Embryonic facial prominence (tissue), 1 donor: ENCODE data around the gene EIF4H.
"Not testable (repeated sequence)": the region's sequence is repeated elsewhere in the genome, so short reads cannot be mapped to it uniquely, and the experiment has no call there.

Source experiments
- DNase-seq: peaks from one replicate; pipeline ENCODE4 v3.0.0-alpha.2; 2016; ENCODE audit errors: extremely low spot score

EIF4H gene

DNA sequence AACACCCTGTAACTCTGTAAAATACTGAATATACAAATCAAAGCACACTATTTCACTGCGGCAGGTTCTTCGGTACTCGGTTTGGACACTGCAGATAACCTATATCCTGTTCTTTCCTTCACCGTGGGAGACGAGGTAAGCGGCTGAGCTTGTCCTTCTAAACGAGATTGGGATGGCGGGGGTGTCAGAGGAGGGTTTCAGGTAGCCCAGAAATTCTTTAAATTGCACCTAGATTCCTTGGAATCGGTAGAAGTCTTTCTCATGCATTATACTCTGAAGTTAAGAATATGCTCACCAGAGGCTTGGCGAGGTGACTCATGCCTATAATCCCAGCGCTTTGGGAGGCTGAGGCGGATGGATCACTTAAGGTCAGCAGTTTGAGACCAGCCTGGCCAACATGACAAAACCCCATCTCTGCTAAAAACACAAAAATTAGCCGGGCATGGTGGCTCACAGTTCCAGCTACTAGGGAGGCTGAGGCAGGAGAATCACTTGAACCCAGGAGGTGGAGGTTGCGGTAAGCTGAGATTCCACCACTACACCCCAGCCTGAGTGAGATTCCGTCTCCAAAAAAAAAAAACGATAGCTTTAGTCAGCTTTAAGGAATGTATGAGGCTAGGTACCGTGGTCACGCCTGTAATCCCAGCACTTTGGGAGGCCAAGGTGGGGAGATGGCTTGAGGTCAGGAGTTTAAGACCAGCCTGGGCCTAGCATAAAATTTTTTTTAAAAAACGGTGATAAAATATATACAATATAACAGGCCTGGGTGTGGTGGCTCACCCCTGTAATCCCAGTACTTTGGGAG, 25.6 kb downstream of the EIF4H start:
- DNase-seq = no peak

DNA sequence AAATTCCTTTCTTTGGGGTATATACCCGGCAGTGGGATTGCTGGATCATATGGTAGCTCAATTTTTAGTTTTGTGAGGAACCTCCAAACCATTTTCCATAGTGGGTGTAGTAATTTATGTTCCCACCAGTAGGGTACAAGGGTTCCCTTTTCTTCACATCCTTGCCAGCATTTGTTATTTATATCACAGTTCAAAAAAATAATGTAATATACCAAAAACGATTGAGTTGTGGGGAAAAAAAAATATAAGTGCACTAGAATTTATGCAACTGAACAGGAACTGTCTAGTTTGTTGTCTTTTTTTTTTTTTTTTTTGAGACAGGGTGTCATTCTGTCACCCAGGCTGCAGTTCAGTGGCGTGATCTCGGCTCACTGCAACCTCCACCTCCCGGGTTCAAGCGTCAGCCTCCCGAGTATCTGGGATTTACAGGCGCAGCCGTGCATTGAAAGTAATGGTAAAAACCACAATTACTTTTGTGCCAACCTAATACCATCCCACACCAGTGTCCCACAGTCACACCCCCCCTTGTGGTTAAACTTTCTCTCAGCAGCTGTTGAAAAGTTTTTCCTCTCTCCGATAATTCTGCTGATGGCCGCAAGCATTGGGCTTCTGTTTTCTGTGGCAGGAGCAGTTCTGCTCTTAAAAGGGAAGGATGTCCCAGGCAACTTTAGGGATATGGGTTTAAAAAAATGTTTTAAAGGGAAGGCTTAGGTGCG, 28.8 kb downstream of the EIF4H start:
- DNase-seq = no peak

DNA sequence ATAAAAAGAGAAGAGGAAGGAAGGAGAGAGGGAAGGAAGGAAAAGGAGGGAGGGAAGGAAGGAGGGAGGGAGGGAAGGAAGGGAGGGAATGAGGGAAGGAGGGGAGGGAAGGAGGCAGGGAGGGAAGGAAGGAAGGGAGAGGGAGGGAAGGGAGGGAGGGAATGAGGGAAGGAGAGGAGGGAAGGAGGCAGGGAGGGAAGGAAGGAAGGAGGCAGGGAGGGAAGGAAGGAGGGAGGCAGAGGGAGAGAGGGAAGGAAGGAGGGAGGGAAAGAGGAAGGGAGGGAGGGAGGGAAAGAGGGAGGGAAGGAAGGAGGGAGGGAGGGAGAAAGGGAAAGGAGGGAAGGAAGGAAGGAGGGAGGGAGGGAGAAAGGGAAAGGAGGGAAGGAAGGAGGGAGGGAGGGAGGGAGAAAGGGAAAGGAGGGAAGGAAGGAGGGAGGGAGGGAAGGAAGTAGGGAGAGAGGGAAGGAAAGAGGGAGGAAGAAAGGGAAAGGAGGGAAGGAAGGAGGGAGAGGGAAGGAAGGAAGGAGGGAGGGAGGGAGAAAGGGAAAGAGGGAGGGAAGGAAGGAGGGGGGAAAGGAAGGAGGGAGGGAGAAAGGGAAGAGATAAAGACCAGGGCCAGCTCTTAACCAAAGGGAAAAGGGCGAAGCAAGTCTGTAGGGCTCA, 29.9 kb downstream of the EIF4H start:
- no peak for DNase-seq

DNA sequence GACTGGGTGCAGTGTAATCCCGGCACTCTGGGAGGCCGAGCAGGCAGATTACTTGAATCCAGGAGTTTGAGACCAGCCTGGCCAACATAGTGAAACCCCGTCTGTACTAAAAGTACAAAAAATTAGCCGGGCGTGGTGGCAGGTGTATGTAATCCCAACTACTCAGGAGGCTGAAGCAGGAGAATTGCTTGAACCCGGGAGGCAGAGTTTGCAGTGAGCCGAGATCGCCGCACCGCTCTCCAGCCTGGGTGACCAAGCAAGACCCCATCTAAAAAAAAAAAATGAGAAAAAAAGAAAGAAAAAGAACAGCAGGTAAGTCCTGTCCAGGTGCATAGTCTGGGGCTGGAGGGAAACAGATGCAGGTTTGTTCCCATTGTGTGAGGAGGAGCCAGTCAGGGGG, 31.9 kb downstream of the EIF4H start:
- not testable (repeated sequence) for DNase-seq

DNA sequence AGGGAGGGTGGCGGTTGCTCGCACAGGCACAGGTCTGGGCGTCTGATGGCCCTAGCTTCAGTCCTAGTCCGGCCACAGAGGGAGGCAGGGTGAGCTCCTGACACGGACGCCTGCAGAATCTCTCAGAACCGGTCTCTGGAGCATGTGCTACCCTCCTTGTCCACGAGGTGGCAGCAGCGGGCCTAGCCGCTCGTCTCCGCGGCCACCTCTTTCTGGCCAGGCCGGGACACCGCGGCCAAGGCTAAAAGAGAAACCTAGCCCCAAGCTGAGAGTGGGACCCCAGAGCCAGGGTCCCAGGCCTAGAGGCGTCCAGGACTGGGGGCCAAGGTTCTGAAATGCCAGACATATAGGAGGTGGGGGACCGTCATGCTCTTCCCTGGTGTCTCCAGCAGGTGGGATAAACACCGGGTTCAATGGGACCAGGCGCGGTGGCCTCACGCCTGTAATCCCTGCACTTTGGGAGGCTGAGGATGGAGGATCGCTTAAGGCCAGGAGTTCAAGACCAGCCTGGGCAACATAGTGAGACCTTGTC, 32.5 kb downstream of the EIF4H start:
- DNase-seq = no peak

DNA sequence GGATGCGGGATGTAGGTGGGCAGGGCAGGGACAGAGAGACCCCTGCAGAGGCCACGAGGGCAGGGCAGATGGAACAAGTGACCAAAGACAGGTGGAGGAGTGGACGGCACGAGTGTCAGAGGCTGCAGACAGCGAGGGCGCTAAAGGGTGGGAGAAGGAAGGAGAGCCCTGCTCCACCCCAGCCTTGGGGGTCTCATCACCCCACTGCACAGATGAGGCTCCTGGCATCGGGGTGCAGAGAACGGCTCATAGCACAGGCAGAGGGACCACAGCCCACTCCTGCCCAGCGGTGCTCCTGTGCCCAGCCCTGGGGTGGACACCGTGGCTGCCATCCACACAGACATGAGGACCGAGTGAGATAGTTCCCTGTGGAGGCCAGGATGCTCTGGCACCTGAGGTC, 33.4 kb downstream of the EIF4H start:
- DNase-seq = no peak

DNA sequence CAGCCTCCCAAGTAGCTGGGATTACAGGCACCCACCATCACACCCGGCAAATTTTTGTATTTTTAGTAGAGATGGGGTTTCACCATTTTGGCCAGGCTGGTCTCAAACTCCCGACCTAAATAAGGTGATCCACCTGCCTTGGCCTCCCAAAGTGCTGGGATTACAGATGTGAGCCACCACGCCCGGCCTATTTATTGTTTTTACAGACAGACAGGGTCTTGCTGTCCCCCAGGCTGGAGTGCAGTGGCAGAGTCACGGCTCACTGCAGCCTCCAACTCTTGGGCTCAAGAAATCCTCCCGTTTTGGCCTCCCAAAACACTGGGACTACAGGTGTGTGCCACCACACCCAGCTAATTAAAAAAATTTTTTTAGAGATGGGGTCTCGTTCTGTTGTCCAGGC, 34.1 kb downstream of the EIF4H start:
- not testable (repeated sequence) for DNase-seq

DNA sequence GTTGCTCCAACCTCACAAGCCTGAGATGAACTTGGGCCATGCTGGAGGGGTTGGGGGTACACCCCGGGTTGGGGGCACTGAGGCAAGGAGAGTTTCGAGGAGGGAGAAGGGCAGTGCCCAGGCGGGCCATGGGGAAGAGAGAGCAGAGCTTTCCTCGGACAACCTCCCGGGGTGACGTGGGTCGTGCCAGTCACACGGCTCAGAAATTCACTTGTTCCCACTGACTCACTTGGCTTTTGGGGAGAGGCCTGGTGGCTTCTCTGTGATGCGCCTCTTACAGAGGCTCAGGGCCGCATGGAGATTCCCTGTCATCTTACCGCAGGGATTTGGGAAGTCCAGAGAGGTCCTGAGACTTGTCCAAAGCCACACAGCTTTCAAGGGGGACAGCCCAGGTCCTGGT, 38.5 kb downstream of the EIF4H start:
- no peak for DNase-seq

DNA sequence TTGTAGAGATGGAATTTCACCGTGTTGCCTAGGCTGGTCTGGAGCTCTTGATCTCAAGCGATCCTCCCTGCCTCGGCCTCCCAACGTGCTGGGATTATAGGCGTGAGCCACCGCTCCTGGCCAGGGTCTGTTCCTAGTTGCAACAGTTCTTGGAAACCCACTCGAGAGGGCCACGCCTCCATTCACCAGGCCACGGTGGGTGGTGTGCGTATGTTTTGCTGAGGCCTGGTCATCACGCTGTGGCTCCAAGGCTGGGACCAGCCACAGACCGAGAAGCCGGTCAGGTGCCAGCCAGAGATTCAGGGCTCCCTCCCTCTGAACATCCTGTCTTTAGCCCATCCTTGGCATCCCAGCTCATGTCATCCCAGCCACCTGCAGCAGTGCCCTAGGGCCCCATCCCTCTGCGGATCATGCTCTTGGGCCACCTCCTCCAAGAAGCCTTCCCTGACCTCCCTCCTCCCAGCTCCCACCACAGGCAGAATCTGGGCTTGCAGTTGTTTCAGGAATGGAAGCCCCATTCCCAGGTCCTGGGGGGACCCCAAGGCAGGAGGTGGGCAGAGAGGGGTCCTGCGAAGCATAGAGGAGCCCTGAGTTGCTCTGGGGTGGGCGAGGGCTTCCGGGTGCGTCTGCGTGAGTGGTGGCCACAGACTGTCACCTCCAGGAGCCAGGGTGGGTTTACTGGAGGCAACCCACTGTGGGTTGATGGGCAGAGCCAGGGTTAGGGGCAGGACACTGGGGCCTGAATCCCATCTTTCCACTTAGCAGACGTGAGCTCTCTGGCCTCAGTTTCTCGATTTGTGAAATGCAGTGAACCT, 40.9 kb downstream of the EIF4H start:
- no peak for DNase-seq

DNA sequence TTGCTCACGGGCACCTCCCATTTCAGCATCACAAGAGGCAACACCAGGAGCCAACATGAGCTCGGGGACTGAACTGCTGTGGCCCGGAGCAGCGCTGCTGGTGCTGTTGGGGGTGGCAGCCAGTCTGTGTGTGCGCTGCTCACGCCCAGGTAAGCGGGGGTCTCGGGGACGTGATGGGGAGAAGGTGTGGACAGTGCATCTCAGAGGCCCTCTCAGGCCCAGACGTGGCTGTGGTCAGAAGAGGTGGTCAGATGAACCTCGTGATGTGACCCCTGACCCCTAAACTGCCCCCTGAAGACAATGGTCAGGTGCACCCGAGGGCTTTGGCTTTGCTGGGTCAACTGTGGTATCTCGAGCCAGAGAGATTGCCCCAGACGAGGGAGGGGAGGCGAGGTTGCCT, 41.8 kb downstream of the EIF4H start:
- no peak for DNase-seq

DNA sequence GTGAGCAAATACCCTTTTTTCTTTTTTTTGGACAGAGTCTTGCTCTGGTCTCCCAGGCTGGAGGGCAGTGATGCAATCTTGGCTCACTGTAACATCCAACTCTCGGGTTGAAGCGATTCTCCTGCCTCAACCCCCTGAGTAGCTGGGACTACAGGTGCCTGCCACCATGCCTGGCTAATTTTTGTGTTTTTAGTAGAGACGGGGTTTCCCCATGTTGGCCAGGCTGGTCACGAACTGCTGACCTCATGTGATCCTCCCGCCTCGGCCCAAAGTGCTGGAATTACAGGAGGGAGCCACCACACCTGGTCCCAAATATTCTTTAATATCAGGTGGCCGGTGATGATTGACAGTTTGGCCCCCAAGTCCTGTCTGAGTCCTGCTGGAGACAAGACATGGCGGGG, 42.2 kb downstream of the EIF4H start:
- no peak for DNase-seq

DNA sequence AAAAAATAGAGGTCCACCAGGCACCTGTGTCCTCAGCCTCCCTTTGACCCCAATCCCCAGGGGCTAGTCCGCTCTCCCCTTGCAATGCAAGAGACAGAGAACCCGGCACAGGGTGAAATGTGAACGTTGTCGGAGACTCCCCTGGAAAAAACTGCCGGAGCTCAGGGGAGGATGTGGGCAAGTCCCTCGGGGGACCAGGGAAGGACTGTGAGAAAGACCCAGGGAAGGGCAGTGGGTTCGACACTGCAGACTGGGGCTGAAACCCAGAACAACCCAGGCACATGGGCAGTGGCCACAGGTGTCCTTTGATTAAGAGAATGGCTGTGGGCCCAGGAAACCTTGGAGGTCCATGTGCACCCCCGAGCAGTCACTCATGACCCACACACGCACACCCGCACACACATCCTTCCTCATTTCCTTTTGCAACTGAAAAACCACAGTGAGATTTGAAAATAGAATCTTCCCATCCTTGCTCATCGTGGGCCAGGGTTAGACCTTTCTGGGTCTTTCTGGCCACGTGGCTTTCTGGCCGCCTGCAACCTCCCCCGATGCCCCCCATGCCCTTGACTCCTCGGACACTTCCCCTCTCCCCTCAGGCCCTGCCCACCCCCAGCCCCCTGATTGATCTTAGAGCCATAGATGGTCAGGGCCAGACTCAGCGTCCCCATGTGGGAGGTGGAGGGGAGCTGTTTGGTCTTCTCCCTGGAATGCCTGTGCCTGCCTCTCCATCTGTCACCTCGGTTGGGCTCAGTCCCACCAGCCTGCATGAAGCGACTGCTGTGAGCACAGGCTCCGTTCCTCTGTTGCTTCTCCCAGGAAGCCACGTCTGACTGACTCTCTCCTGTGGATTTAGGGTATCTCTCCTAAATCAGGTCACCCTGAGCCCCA, 43.5 kb downstream of the EIF4H start:
- DNase-seq = no peak

DNA sequence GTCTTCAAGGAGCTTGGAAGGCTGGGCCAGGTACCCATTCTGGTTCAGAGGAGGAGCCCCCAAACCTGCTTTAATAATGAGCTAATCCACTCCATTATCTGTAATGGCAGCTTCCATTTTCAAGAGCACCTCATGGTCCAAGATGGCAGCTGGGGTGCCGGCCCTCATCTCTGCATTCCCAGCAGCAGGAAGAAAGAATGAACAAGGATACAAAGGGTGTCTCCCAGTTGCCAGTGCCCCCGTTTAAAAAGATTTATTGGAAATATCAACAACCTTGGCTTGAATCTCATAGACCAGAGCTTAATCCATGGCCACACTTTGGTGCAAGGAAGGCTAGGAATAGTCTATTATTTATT, 44.2 kb downstream of the EIF4H start:
- no peak for DNase-seq

DNA sequence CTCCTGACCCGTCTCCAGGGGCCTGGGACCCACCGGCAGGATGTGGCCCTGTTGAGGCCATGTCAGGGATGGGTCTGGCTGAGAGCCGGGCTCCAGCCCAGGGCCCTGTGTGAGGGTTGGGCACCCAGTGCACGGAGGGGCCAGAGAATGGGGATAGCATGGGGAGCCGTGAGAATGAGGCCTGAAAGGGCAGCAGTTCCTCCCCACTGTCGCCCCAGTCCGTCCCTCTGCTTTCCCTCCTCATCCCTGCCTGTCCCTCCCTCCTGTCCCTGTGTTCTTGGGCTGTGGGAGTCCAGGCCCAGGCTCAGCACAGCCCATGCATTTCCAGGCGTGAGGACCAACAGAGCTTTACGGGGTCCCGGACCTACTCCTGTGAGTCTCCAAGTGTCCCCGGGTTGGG, 45.3 kb downstream of the EIF4H start:
- no peak for DNase-seq

DNA sequence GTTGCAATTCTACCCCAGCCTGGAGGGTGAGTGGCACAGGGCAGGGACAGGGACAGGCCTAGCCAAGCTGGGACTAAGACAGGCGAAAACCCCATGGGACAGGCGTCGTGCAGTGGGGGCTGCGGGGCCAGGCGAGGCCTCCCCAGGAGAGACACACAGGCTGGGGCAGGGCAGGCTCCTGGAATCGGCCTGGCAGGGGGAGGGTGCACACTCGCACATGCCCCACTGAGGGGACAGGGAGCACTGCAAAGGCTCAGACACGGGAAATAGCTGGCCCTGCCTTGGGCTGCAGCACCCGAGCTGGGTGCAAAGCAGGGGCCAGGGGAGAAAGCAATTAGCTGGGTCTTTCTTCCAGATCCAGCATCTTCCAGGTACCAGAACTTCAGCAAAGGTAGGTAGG, 46.1 kb downstream of the EIF4H start:
- DNase-seq = no peak

DNA sequence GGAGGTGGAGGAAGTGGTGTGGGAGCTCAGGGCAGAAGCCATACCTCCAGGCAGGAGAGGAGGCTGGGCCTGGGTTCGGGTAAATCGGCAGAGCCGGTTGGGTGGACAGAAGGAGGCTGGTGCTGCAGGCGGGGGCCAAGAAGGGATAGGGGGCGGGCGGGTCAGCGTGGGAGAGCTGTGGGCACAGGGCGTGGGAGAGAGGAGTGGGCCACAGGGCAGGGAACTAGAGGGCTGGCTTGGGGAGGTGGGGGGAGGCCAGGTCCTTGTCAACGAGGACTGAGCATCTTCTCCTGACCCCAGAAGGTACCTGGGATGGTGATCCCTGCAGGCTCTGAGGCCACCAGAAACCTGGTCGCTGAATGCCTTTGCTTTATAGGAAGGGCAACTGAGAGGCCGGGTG, 47.6 kb downstream of the EIF4H start:
- no peak for DNase-seq

DNA sequence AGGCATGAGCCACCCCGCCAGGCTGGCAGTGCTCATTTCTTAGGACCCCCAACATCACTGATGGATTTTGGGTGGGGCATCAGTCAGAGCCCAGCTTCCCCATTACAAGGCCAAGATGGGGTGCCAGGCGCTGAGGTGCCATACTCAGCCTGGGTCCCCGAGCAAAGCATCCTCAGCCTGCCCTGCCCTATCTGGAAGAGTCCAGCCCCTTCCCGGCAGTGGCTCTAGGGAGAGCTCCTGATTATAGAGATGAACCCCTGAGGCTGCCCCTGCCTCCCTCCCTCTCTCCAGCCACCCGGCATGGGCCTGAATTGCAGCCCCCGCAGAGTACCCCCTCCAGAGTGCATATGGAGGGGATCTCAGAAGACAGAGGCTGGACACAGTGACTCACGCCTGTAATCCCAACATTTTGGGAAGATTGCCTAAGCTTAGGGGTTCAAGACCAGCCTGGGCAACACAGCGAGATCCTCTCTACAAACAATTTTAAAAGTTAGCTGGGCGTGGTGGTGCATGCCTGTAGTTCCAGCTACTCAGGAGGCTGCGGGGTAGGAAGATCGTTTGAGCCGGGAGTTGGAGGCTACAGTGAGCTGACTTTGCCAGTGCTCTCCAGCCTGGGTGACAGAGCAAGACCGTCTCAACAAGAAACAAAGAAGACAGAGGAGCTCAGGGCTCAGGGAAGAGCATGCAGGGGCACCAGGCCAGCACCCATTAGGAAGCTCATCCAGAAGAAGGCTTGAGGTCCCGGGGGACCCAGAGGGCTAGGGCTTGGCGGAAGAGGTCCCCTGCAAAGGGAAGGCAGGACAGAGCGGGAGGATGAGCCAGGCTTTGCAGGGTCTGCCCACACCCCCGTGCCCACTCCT, 48.9 kb downstream of the EIF4H start:
- DNase-seq = no peak

DNA sequence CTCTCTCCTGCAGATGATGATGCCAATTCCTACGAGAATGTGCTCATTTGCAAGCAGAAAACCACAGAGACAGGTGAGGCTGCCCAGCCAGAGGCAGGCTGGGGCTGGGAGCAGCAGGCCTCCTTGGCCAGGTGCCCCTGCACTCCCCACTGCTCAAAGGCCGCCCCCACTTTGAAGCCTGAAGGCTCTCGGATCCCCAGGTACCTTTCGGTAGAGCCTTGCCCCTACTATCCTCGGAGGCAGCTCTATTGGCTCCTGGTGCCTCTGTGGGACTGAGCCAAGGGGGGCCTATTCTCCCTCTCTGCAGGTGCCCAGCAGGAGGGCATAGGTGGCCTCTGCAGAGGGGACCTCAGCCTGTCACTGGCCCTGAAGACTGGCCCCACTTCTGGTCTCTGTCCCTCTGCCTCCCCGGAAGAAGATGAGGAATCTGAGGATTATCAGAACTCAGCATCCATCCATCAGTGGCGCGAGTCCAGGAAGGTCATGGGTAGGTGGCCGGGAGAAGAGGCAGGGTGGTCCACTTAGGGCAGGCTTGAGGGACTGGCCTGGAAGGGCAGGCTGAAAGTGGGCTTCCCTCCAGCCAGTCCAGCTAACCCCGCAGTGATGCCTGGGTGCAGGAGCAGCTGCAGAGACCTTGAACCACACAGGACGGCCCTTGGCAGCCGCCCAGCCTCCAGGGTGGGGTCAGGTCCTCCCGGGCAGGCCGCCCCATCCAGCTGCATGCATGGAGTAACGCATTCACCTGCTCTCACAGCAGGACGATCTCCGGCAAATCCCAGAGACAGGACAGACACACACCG, 49.8 kb downstream of the EIF4H start:
- no peak for DNase-seq

DNA sequence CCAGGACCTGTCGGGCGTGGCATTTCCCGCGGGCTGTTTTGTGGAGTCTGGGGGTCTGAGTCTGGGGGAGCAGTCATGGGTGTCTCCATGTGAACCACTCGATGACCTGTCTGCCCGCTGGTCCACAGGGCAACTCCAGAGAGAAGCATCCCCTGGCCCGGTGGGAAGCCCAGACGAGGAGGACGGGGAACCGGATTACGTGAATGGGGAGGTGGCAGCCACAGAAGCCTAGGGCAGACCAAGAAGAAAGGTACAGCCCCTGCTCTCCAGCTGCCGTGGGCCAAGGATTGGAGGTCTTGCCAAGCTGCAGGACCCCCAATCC, 50.3 kb downstream of the EIF4H start:
- no peak for DNase-seq
